MCF 10A (cell line): ENCODE measurements around the gene ZNF618. TPM values are rescaled to one million over a fixed set of nuclear protein-coding genes. Genes with fewer than 3 reads are reported as not detected.

Experiments used
- BruUV-seq: library from RNA; stranded (reverse); fragments of 400-500 nt; replicated peaks from 2 replicates; lab custom pipeline; 2021; lab: Mats Ljungman, UMichigan
- CTCF ChIA-PET: fragments of 300-600 bp; sonication (Branson Sonifier 250); formaldehyde crosslinking; extraction: SDS; loops from one replicate; lab custom pipeline; 2021; ENCODE audit warnings: antibody characterized with exemption, inconsistent platforms; lab: Yijun Ruan, JAX
- POLR2A ChIA-PET: fragments of 300-600, 350-650 bp; sonication (Branson Sonifier 250); formaldehyde crosslinking; extraction: SDS; loops from one replicate; lab custom pipeline; 2020; ENCODE audit warnings: antibody characterized with exemption, inconsistent platforms; lab: Yijun Ruan, JAX
- DNase-seq: peaks from one replicate; pipeline ENCODE4 v3.0.0-alpha.2; 2018; ENCODE audit not compliant: unreplicated experiment
- H3K27ac Mint-ChIP-seq: one replicate; pipeline ENCODE4 v1.8.0; 2022; ENCODE audit warnings: mild to moderate bottlenecking, low read depth, mixed read lengths; ENCODE audit not compliant: unreplicated experiment
- H3K27me3 Mint-ChIP-seq: one replicate; pipeline ENCODE4 v1.8.0; 2022; ENCODE audit warnings: mixed read lengths; ENCODE audit not compliant: insufficient read depth, unreplicated experiment
- H3K36me3 Mint-ChIP-seq: one replicate; pipeline ENCODE4 v1.8.0; 2022; ENCODE audit warnings: mild to moderate bottlenecking, moderate library complexity, mixed read lengths; ENCODE audit not compliant: insufficient read depth, unreplicated experiment
- H3K4me1 Mint-ChIP-seq: one replicate; pipeline ENCODE4 v1.8.0; 2022; ENCODE audit warnings: mixed read lengths; ENCODE audit not compliant: insufficient read depth, unreplicated experiment
- H3K4me3 Mint-ChIP-seq: one replicate; pipeline ENCODE4 v1.8.0; 2022; ENCODE audit warnings: mild to moderate bottlenecking, moderate library complexity, mixed read lengths; ENCODE audit not compliant: unreplicated experiment
- H3K9me3 Mint-ChIP-seq: one replicate; pipeline ENCODE4 v1.8.0; 2022; ENCODE audit warnings: mixed read lengths; ENCODE audit not compliant: unreplicated experiment
- intact Hi-C: fragments of 100-400 bp; cut with micrococcal nuclease; formaldehyde crosslinking; loops from 2 replicates; pipeline ENCODE4 v1.14.1; 2022
- total RNA-seq: library from RNA; stranded (reverse); gene quantifications from 2 replicates; pipeline ENCODE4 v1.2.3, GENCODE V29; 2022
- TF ChIP-seq, protein P1 (sequence below): fragments of 200-600 bp; IDR thresholded peaks from one replicate; pipeline ENCODE4 v1.8.0; 2022; ENCODE audit warnings: antibody characterized with exemption, mild to moderate bottlenecking; ENCODE audit not compliant: unreplicated experiment

Gene ZNF618
- total RNA-seq, 1 experiment from 2014 or later, result 4.8 TPM

DNA sequence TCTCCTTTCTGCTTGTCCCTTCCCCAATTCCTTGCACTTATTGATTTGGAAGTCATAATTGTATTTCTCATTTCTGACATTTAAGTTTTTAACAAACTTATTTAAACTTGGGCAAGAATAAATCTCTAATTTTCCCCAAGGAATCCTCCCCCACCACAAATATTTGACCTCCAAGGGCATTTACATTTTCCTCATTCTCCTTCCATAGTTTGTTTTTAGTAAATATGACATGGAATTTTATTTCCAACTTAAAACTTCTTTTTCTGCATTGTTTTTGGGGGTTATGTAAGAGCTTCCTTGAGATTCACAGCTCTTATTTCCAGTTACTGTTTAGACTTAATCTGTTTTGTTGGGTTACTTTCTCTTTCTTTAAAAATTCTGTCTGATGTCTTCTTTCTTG is 64.9 kb downstream of the ZNF618 start:
- POLR2A ChIA-PET, result no interaction called here
- H3K4me1 Mint-ChIP-seq, result peaks cover 16% of the 10 kb centered on the region
- peaks cover 8% of the 10 kb centered on the region for H3K9me3 Mint-ChIP-seq
- BruUV-seq, result no TSS peak
- intact Hi-C loops, result no loop called here
- H3K4me3 Mint-ChIP-seq, result no peak overlapping the region
- DNase-seq, result no peak
- TF ChIP-seq, protein P1, sequence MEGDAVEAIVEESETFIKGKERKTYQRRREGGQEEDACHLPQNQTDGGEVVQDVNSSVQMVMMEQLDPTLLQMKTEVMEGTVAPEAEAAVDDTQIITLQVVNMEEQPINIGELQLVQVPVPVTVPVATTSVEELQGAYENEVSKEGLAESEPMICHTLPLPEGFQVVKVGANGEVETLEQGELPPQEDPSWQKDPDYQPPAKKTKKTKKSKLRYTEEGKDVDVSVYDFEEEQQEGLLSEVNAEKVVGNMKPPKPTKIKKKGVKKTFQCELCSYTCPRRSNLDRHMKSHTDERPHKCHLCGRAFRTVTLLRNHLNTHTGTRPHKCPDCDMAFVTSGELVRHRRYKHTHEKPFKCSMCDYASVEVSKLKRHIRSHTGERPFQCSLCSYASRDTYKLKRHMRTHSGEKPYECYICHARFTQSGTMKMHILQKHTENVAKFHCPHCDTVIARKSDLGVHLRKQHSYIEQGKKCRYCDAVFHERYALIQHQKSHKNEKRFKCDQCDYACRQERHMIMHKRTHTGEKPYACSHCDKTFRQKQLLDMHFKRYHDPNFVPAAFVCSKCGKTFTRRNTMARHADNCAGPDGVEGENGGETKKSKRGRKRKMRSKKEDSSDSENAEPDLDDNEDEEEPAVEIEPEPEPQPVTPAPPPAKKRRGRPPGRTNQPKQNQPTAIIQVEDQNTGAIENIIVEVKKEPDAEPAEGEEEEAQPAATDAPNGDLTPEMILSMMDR, result no peak
- peaks cover 3% of the 10 kb centered on the region for H3K36me3 Mint-ChIP-seq
- H3K27ac Mint-ChIP-seq, result no peak overlapping the region
- CTCF ChIA-PET, result interaction anchor here (0.8 kb wide), 1 partner anchor 26 kb away, joined by 3 read pairs; no protein-coding TSS in a partner anchor
- H3K27me3 Mint-ChIP-seq, result no peaks in the 10 kb centered on the region

- CTCF ChIA-PET, result interaction anchor here (0.5 to 1.2 kb wide), 3 partner anchors 44 to 722 kb away, joined by 3 to 4 read pairs (median 3); no protein-coding TSS in a partner anchor
- H3K4me1 Mint-ChIP-seq, result peaks cover 16% of the 10 kb centered on the region
- TF ChIP-seq, protein P1, result no peak
- POLR2A ChIA-PET, result interaction anchor here (0.7 kb wide), 1 partner anchor 87 kb away, joined by 3 read pairs; no protein-coding TSS in a partner anchor
- H3K27ac Mint-ChIP-seq, result no peak overlapping the region
- peaks cover 8% of the 10 kb centered on the region for H3K9me3 Mint-ChIP-seq
- no peaks in the 10 kb centered on the region for H3K27me3 Mint-ChIP-seq
- DNase-seq, result no peak
- BruUV-seq, result no TSS peak
- peaks cover 7% of the 10 kb centered on the region for H3K36me3 Mint-ChIP-seq
- intact Hi-C loops, result no loop called here
- no peak overlapping the region for H3K4me3 Mint-ChIP-seq
Measured at GRCh38 chr9:113941526-113941925, 65.4 kb downstream of the ZNF618 start.

- no peak for DNase-seq
- intact Hi-C loops, result no loop called here
- CTCF ChIA-PET, result interaction anchor here (0.5 to 1.6 kb wide), 3 partner anchors 13 to 56 kb away, joined by 4 to 5 read pairs (median 5); no protein-coding TSS in a partner anchor
- Mint-ChIP-seq H3K4me3 (no peak overlapping the region), H3K36me3 (peaks cover 7% of the 10 kb centered on the region), H3K27ac (no peak overlapping the region), H3K27me3 (no peaks in the 10 kb centered on the region), H3K9me3 (peaks cover 8% of the 10 kb centered on the region), H3K4me1 (peaks cover 8% of the 10 kb centered on the region)
- TF ChIP-seq, protein P1, result no peak
- BruUV-seq, result no TSS peak
- POLR2A ChIA-PET, result interaction anchor here (1.0 kb wide), 1 partner anchor 16 kb away, joined by 6 read pairs; no protein-coding TSS in a partner anchor
Measured at GRCh38 chr9:113943112-113944009, 67.3 kb downstream of the ZNF618 start.

GRCh38 chr9:113945784-113946183 is 69.7 kb downstream of the ZNF618 start:
- ChIA-PET CTCF (interaction anchor here (0.6 to 3.1 kb wide), 2 partner anchors 18 to 35 kb away, joined by 3 to 9 read pairs; no protein-coding TSS in a partner anchor), POLR2A (no interaction called here)
- Mint-ChIP-seq H3K36me3 (peaks cover 13% of the 10 kb centered on the region), H3K4me1 (peaks cover 6% of the 10 kb centered on the region), H3K27me3 (no peaks in the 10 kb centered on the region), H3K9me3 (peaks cover 5% of the 10 kb centered on the region), H3K27ac (no peak overlapping the region), H3K4me3 (no peak overlapping the region)
- DNase-seq, result no peak
- BruUV-seq, result no TSS peak
- TF ChIP-seq, protein P1, result no peak
- intact Hi-C loops, result no loop called here
